ENCODE measurements around the gene MEIOC. TPM values are rescaled to one million over a fixed set of nuclear protein-coding genes. Genes with fewer than 3 reads are reported as not detected.

MEIOC gene
- total RNA-seq (not detected), polyA plus RNA-seq (under 1 TPM; 0.02 to 0.08 TPM)
- long read RNA-seq, donor 1, result 0 reads
- long read RNA-seq, donor 2, result 0 reads
- long read RNA-seq, donor 3, partial matches to known transcripts, result 5 of 15 reads
- long read RNA-seq, donor 3, other reads (novel, unspliced or antisense), result 10 of 15 reads
- long read RNA-seq, donor 4, partial matches to known transcripts, result 5 of 11 reads
- long read RNA-seq, donor 4, other reads (novel, unspliced or antisense), result 6 of 11 reads
- long read RNA-seq, donor 5, result 0 reads

DNA sequence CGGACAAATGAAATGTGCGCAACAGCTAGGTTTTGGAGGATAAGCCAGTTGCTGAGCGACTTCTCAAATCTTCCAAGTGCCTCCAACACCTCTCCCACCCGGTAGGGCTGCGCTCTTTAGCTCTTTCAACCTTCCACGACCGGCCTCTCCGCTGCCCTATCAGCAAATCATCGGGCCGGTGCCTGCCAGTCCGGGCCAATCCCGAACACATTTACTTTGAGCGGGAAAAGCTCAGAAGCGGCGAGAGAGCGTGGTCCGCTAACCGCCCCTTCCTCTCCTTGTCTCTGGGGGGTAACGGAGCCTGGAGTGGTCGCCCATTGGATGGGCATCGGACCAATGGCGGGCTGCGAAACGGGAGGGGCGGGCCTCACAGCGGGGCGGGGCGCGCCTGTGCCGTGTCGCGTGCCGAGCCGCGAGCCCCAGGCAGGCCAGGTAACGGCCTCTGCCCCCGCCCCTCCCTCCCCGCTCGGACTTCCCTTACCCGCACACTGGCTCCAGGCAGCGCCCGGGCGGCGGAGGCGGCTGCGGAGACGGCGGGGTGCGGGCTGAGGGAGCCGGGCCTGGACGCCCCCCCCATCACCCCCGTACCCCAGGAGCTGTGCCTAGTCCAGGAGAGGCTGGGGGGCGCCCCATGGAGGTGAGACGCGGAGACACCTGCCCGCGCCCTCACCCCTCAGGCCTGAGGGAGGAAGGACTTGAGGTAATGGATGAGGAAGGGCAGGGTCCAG, at the start of gene MEIOC:
TSS of gene MEIOC (plus strand) at position 486 of the 728 bp plus-strand sequence. CDS start at position 632, 146 bp downstream.
- Histone ChIP-seq H3K27ac (ENCODE audit: low read depth in 1 of 2, low read length in 1 of 2) (no peak within 1 kb of the TSS), H3K4me1 (ENCODE audit: control insufficient read depth in 5 of 5, insufficient read depth in 5 of 5, low read length in 5 of 5) (peaks cover 0 to 3% (median 0%) of the 10 kb centered on the region in 5 donors), H3K4me3 (no peak within 1 kb of the TSS), H3K27me3 (ENCODE audit: control insufficient read depth in 3 of 3, insufficient read depth in 3 of 3, low read length in 2 of 3) (peaks cover 4 to 28% (median 21%) of the 10 kb centered on the region in 3 donors), H3K36me3 (ENCODE audit: control insufficient read depth in 4 of 4, insufficient read depth in 4 of 4, low read length in 4 of 4) (no peaks in the 10 kb centered on the region), H3K9ac (ENCODE audit: insufficient read depth in 1 of 2, low read length in 2 of 2) (no peak within 1 kb of the TSS), H3K9me3 (ENCODE audit: control insufficient read depth in 4 of 4, insufficient read depth in 3 of 4, low read length in 3 of 4) (peaks cover 0 to 8% (median 0%) of the 10 kb centered on the region in 4 donors)
- WGBS, 2 donors, result 9 to 10% methylated on average over 47 to 57 of the region's 57 CpGs
- TF ChIP-seq, protein P1, sequence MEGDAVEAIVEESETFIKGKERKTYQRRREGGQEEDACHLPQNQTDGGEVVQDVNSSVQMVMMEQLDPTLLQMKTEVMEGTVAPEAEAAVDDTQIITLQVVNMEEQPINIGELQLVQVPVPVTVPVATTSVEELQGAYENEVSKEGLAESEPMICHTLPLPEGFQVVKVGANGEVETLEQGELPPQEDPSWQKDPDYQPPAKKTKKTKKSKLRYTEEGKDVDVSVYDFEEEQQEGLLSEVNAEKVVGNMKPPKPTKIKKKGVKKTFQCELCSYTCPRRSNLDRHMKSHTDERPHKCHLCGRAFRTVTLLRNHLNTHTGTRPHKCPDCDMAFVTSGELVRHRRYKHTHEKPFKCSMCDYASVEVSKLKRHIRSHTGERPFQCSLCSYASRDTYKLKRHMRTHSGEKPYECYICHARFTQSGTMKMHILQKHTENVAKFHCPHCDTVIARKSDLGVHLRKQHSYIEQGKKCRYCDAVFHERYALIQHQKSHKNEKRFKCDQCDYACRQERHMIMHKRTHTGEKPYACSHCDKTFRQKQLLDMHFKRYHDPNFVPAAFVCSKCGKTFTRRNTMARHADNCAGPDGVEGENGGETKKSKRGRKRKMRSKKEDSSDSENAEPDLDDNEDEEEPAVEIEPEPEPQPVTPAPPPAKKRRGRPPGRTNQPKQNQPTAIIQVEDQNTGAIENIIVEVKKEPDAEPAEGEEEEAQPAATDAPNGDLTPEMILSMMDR (IDR thresholded peaks at IDR 0.05; ENCODE audit: control extremely low read depth, extremely low read depth), result no peak
- no peak for ATAC-seq (ENCODE audit: insufficient read depth, low FRiP score)
- peak in 2 of 3 donors; percentile 22 to 39 for DNase-seq

DNA sequence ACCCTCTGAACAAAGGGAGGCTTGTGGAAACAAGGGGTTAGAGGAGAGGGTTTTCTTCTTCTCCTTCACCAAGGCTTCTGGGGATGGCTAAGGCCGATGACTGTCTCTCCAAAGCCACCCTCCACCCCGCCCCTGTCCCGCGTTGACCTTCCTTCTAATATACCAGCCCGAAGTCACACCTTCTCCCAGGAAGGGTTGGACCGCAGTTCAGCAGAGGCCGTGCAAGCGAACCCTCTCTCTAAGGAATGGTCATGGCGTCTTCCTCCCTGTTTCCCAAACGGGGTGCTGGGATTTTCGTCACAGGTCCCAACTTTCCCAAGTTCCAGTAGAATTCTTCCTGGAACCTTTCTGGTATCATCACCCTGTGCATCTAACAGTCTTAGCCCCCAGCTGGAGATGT, 49.6 kb upstream of the MEIOC start:
- Histone ChIP-seq H3K36me3 (ENCODE audit: control insufficient read depth in 4 of 4, insufficient read depth in 4 of 4, low read length in 4 of 4) (no peaks in the 10 kb centered on the region), H3K9me3 (ENCODE audit: control insufficient read depth in 4 of 4, insufficient read depth in 3 of 4, low read length in 3 of 4) (peaks cover 0 to 2% (median 0%) of the 10 kb centered on the region in 4 donors), H3K27me3 (ENCODE audit: control insufficient read depth in 3 of 3, insufficient read depth in 3 of 3, low read length in 2 of 3) (no peaks in the 10 kb centered on the region), H3K4me3 (no peak overlapping the region), H3K9ac (ENCODE audit: insufficient read depth in 1 of 2, low read length in 2 of 2) (no peak overlapping the region), H3K27ac (ENCODE audit: low read depth in 1 of 2, low read length in 1 of 2) (no peak overlapping the region), H3K4me1 (ENCODE audit: control insufficient read depth in 5 of 5, insufficient read depth in 5 of 5, low read length in 5 of 5) (peaks cover 0 to 34% (median 5%) of the 10 kb centered on the region in 5 donors)
- DNase-seq (no peak), ATAC-seq (ENCODE audit: insufficient read depth, low FRiP score) (no peak)
- TF ChIP-seq, protein P1 (IDR thresholded peaks at IDR 0.05; ENCODE audit: control extremely low read depth, extremely low read depth), result no peak
- WGBS, 2 donors, result 95 to 97% methylated on average over 11 of the region's 11 CpGs

DNA sequence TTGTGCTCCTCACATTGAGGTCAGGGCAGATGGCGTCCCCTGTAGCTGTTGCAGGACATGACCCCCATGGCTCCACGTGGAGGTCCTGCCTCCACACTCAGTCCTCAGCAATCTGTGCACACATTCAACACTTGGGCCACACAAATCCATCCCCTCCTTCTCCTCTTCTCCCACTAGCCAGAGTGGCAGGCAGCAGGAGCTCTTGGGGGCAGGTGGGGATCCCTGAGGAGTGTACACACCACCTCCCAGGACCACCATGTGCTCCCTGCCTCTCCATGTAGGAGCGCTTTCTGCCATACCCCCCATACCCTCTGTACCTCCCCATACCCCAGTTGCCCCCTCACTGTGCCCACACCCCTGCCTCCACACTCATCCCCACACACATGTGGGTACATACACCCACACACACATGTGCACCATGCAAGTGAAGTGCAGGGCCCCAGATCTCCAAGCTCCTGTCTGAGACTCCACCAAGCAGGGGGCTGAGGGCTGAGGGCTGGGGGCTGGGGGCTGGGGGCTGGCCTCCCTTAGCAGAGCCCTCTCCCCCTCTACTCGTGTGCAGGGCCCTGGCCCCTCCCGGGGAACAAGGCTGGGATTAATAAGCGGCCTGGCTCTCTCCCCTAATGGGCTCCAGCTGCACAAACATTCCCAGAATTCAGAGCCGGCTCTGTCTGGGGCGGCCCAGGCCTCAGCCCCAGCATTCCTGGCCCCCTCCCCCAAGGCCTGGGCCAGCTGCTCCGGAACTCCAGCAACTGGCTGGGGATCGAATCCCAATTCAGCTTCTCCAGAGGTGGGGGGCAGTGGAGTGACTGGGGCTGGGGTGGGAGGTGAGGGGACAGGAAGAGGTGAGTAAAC, 48.2 kb upstream of the MEIOC start:
- ATAC-seq (ENCODE audit: insufficient read depth, low FRiP score), result no peak
- no peaks in the 10 kb centered on the region for H3K27me3 ChIP-seq (ENCODE audit: control insufficient read depth in 3 of 3, insufficient read depth in 3 of 3, low read length in 2 of 3)
- H3K27ac ChIP-seq (ENCODE audit: low read depth in 1 of 2, low read length in 1 of 2), result no peak overlapping the region
- peaks cover 0 to 26% (median 5%) of the 10 kb centered on the region in 5 donors for H3K4me1 ChIP-seq (ENCODE audit: control insufficient read depth in 5 of 5, insufficient read depth in 5 of 5, low read length in 5 of 5)
- no peak overlapping the region for H3K9ac ChIP-seq (ENCODE audit: insufficient read depth in 1 of 2, low read length in 2 of 2)
- H3K9me3 ChIP-seq (ENCODE audit: control insufficient read depth in 4 of 4, insufficient read depth in 3 of 4, low read length in 3 of 4), result no peaks in the 10 kb centered on the region
- no peaks in the 10 kb centered on the region for H3K36me3 ChIP-seq (ENCODE audit: control insufficient read depth in 4 of 4, insufficient read depth in 4 of 4, low read length in 4 of 4)
- TF ChIP-seq, protein P1 (IDR thresholded peaks at IDR 0.05; ENCODE audit: control extremely low read depth, extremely low read depth), result no peak
- peak; percentile 70 to 83 (median 76) for DNase-seq
- H3K4me3 ChIP-seq, result no peak overlapping the region
- WGBS, 2 donors, result 65 to 71% methylated on average over 10 of the region's 10 CpGs

All from lung (tissue), 16 donors.